Muscle layer of duodenum (tissue), 2 donors: ENCODE measurements around the gene TAB2.

Source experiments
- H3K27ac ChIP-seq: one replicate; pipeline ENCODE4 v1.7.0; 2013; ENCODE audit warnings: mild to moderate bottlenecking, low read length
- H3K27me3 ChIP-seq: one replicate; pipeline ENCODE4 v1.7.0; 2013; ENCODE audit warnings: low read depth, mild to moderate bottlenecking, control low read depth, low read length
- H3K36me3 ChIP-seq, 2 donors: one replicate each; pipeline ENCODE4 v1.7.0; 2013; ENCODE audit warnings: low read length in 2 of 2, control low read depth in 1 of 2, mild to moderate bottlenecking in 1 of 2; ENCODE audit not compliant: insufficient read depth in 2 of 2, control insufficient read depth in 1 of 2
- H3K4me1 ChIP-seq, 2 donors: one replicate each; pipeline ENCODE4 v1.7.0; 2013; ENCODE audit warnings: low read length in 2 of 2, mild to moderate bottlenecking in 2 of 2, control low read depth in 1 of 2, moderate library complexity in 1 of 2; ENCODE audit not compliant: insufficient read depth in 2 of 2, control insufficient read depth in 1 of 2
- H3K4me3 ChIP-seq, 2 donors: one replicate each; pipeline ENCODE4 v1.7.0; 2013; ENCODE audit warnings: low read length in 2 of 2, low read depth in 1 of 2, mild to moderate bottlenecking in 1 of 2
- H3K9me3 ChIP-seq, 2 donors: one replicate each; pipeline ENCODE4 v1.7.0; 2013; ENCODE audit warnings: low read length in 2 of 2, control low read depth in 1 of 2, mild to moderate bottlenecking in 1 of 2; ENCODE audit not compliant: control insufficient read depth in 1 of 2
- donor health status: healthy.

TAB2 gene, protein sequence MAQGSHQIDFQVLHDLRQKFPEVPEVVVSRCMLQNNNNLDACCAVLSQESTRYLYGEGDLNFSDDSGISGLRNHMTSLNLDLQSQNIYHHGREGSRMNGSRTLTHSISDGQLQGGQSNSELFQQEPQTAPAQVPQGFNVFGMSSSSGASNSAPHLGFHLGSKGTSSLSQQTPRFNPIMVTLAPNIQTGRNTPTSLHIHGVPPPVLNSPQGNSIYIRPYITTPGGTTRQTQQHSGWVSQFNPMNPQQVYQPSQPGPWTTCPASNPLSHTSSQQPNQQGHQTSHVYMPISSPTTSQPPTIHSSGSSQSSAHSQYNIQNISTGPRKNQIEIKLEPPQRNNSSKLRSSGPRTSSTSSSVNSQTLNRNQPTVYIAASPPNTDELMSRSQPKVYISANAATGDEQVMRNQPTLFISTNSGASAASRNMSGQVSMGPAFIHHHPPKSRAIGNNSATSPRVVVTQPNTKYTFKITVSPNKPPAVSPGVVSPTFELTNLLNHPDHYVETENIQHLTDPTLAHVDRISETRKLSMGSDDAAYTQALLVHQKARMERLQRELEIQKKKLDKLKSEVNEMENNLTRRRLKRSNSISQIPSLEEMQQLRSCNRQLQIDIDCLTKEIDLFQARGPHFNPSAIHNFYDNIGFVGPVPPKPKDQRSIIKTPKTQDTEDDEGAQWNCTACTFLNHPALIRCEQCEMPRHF

DNA sequence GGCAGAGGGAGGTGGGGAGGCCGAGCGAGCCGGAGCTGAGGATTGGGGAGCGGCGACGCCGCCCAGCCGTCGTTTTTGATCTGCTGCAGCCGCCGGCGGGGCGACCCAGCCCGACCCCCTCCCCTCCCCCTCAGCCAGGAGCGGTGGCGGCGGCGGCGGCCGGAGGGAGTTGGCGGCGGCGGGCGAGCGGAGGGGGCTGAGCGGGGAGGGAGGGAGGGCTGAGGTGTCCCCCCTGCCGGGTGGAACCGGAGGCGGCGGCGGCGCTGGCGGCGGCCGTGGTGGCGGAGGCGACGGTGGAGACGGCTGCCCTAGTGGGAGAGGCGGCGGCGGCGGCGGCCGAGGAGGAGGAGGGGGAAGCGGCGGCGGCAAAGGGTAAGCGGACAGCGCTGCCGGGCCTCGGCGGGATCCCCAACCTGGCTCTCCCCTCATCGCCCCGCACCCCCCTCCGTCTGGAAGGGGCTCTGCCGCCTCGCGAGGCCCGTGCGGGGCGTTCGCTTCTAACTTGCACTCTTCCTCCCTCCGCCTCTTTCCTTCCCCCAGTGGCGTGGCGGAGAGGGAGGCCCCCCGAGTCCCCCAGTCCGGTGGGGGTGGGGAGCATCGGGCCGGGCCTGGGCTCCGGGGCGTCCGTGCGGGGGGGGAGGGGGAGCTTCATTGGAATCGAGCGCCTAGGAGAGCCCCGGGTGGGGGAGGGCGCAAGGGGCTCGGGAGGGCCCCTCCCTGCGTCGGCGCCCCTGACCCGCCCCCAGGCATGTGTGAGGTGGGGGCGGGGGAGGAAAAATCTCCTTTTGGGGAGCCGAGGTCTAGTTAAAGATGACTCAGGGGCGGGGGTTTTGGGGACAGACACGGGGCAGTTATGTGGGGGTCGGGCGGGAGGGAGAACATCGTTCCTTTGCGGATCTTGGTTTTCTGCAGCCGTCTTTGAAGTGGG is at the start of gene TAB2:
TSS of gene TAB2 (plus strand) at position 69 of the 928 bp plus-strand sequence. CDS start 52,286 bp downstream, outside the sequence.
- Histone ChIP-seq H3K36me3 (peaks cover 0 to 4% of the 10 kb centered on the region in 2 donors), H3K27me3 (no peaks in the 10 kb centered on the region), H3K27ac (peak within 1 kb of the TSS; percentile 76), H3K4me1 (peaks cover 4 to 8% of the 10 kb centered on the region in 2 donors), H3K9me3 (no peaks in the 10 kb centered on the region), H3K4me3 (peak within 1 kb of the TSS; percentile 83 to 90)

DNA sequence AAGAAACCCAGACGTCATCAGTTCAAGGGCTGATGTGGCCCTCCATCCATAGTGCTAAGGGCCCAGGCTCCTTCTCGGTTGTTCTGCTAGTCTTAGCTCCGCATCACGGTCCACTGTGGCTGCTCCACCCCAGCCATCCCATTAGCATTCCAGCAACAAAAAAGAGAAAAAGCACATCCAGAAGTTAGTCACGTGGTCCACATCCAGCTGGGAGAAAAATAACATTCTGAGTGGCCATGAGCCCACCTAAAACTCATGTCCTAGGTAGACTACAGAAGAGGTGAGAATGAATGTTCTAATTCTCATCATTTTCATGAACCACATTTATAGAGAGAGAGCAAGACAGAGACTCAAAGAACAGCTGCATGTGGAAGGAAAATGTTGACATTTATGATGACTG is 49.4 kb upstream of the TAB2 start:
- Histone ChIP-seq H3K36me3 (no peaks in the 10 kb centered on the region), H3K4me1 (no peaks in the 10 kb centered on the region), H3K4me3 (no peak overlapping the region), H3K9me3 (no peaks in the 10 kb centered on the region), H3K27me3 (no peaks in the 10 kb centered on the region), H3K27ac (no peak overlapping the region)

DNA sequence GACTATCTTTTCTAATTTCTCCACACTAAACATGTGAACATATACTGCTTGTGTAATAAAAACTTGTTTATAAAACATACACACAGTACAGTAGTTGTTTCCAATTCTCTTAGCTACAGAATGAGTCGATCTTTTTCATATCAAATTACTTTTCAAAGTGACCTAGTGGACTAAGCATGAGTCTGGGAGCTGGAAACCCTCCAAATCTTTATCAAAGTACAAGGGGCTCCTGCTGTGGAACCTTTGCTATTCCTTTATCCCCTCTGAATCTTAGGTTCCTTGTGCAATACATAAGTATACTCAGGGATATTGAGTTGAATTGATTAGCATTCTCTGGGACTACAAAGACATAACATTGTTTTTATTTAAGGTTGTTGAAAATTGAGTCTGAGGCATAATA is 48.7 kb upstream of the TAB2 start:
- no peaks in the 10 kb centered on the region for H3K27me3 ChIP-seq
- no peak overlapping the region for H3K27ac ChIP-seq
- H3K4me1 ChIP-seq, result no peaks in the 10 kb centered on the region
- H3K9me3 ChIP-seq, result no peaks in the 10 kb centered on the region
- H3K4me3 ChIP-seq, result no peak overlapping the region
- no peaks in the 10 kb centered on the region for H3K36me3 ChIP-seq

DNA sequence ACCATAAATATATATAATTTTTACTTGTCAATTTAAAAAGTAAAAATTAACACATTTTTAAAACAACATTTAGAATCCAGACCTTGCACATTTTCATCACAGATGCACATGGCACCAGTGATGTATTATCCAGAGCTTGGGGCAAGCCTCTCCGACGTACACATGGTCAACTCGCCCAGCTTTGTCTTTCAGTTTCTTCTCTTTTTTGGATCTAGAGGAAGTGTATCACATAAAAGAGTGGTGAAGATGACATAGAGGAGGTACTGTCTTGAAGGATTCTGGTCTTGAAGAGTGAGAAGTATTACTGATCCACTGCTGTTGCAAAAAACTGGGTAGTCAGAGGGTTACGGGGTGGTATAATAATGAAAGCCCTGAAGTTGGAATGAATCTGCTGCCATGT is 46.9 kb upstream of the TAB2 start:
- no peak overlapping the region for H3K4me3 ChIP-seq
- no peaks in the 10 kb centered on the region for H3K36me3 ChIP-seq
- no peak overlapping the region for H3K27ac ChIP-seq
- no peaks in the 10 kb centered on the region for H3K4me1 ChIP-seq
- no peaks in the 10 kb centered on the region for H3K9me3 ChIP-seq
- H3K27me3 ChIP-seq, result no peaks in the 10 kb centered on the region

DNA sequence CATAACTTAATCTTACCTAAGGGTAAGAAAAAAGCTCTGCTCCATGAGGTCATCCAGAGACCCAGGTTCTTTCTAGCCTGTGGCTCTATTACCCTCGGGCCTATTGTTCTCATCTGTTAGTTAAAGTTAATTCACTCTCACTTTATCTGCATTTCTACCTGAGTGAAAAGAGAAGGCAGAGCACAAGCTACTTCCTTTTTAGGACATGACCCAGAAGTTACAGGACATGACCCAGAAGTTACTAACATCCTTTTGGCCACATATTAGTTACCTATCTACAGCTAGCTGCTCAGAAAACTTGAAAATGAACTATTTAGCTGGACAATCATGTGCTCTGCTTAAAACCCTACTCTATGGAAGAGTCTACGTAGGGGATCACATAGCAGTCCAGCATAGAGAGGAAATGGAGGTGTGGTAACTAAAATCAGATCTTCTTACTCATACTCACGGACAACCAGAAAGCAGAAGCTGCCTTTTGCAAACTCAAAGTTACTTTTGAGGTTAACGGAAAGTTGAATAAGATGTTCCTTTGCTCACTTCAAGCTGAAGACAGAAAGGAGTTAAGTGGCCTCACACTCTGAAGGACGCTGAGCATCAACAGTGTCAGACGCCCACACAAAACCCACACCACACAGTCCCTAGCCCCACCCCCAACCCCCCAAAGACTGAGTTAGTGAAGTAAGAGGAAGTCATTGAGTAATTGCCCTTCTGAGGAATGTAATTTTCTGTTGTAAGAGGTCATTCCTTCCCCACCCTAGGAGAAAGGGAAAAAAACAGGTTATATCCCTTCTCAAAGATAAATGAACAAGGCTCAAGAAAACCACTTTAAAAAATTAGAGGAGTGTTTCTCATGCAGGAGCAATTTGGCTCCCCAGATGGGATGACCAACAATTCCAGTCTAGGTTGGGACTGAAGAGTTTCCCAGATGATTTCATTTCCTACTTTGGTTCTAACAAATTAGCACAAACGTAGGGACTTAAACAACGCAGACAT is 45.9 kb upstream of the TAB2 start:
- Histone ChIP-seq H3K4me1 (no peaks in the 10 kb centered on the region), H3K36me3 (no peaks in the 10 kb centered on the region), H3K9me3 (no peaks in the 10 kb centered on the region), H3K4me3 (no peak overlapping the region), H3K27me3 (no peaks in the 10 kb centered on the region), H3K27ac (no peak overlapping the region)

DNA sequence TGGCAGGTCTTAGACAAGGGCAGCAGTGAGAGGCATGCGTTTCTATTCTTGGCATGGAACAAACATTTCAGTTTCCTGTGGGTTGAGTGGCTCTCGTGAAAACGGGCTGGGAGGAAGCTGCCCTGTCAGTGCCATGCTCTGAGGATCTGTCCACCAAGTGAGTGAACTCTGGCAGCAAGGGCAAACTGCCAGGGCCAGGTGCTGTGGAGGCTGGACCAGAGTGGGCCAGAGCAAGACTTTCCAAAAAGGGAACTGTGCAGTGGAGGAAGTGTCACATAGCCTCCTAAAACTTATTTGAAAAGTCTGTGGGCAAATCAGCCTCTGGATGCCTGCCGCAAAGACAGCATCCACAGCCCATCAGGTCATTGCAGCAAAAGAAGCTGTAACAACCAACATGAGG is 44.2 kb upstream of the TAB2 start:
- H3K9me3 ChIP-seq, result no peaks in the 10 kb centered on the region
- no peaks in the 10 kb centered on the region for H3K4me1 ChIP-seq

DNA sequence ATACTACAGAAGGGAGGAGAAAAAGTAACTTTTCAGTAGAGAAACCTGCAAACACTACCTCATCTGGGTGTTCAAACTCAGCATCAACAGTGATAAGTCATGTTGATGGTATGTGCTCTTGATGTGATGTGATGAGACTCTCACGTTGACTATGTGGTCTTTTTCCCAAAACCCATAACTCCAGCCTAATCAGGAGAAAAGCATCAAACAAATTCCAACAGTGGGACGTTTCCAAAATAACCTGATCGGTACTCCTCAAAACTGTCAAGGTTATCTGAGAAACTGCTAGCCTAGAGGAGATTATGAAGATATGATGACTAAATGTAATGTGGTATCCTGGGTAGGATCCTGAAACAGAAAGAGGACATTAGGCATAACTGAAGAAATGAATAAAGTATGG is 41.9 kb upstream of the TAB2 start:
- H3K4me3 ChIP-seq, result no peak overlapping the region
- H3K36me3 ChIP-seq, result no peaks in the 10 kb centered on the region
- H3K27ac ChIP-seq, result no peak overlapping the region
- no peaks in the 10 kb centered on the region for H3K4me1 ChIP-seq
- no peaks in the 10 kb centered on the region for H3K9me3 ChIP-seq
- H3K27me3 ChIP-seq, result no peaks in the 10 kb centered on the region

More for the DNA sequence above, 44.2 kb upstream of the TAB2 start:
- Histone ChIP-seq H3K36me3 (no peaks in the 10 kb centered on the region), H3K4me3 (no peak overlapping the region), H3K27ac (no peak overlapping the region), H3K27me3 (no peaks in the 10 kb centered on the region)

DNA sequence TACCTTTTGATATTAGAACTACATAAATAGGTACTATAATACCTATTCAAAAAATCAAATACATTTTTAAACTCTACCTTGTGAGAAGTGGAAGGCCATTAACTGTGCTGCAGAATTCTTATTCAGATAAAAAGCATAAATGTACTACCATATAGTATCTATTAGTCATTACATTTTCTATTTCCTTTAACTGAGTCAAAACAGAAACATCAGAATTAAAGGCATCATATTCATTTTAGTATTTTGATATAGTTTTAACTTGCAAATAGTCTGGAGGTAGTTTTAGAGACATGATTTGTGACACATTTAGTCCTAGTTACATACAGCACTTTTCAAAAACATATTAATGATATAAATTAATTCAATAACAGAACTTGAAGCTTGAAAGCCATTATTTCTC is 39.9 kb upstream of the TAB2 start:
- no peaks in the 10 kb centered on the region for H3K27me3 ChIP-seq
- no peak overlapping the region for H3K27ac ChIP-seq
- H3K9me3 ChIP-seq, result no peaks in the 10 kb centered on the region
- no peaks in the 10 kb centered on the region for H3K36me3 ChIP-seq
- H3K4me1 ChIP-seq, result no peaks in the 10 kb centered on the region
- no peak overlapping the region for H3K4me3 ChIP-seq

DNA sequence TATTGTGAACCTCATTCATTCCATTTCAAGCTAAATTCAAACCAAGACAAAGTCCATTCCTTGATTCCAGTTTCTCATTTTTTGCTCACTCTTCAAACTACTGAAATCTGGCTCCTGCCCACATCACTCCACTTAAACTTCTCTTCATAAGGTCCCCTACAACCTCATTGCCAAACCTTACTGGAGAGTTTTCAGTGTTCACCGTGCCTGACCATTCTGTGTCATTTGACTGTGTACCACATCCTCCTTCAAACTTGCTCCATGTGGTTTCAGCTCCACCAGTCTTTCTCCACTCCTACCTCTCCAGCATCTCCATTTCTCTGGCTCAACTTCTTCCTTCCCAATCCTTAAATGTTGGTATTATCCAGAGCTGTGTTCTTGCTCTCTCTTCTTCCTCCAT is 38.5 kb upstream of the TAB2 start:
- H3K27me3 ChIP-seq, result no peaks in the 10 kb centered on the region
- no peak overlapping the region for H3K27ac ChIP-seq
- no peaks in the 10 kb centered on the region for H3K4me1 ChIP-seq
- H3K4me3 ChIP-seq, result no peak overlapping the region
- H3K36me3 ChIP-seq, result no peaks in the 10 kb centered on the region
- H3K9me3 ChIP-seq, result no peaks in the 10 kb centered on the region

DNA sequence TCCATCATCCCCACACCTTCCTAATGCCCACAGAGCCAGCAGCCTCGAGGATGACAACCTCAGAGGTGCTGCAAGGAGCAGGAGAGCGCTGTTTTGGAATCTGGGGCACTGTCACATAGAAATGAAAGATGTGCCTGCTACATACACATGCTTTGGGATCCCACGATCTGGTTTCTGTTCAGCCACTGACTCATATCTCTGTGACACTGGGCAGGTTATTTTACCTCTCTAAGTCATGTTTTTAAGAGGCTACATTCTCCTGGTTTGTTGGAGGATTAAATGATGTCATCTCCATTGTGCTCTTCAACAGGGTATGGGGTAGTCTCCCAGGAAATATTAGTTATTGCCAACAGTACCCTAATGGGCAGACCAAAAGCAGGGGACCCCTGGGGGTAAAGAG is 32.6 kb upstream of the TAB2 start:
- Histone ChIP-seq H3K36me3 (no peaks in the 10 kb centered on the region), H3K4me1 (no peaks in the 10 kb centered on the region), H3K27ac (no peak overlapping the region), H3K9me3 (no peaks in the 10 kb centered on the region), H3K4me3 (no peak overlapping the region), H3K27me3 (no peaks in the 10 kb centered on the region)
